SK-N-SH (cell line): Measurements from ENCODE around the gene HID1. TPM values are rescaled to one million over a fixed set of nuclear protein-coding genes. Genes with fewer than 3 reads are reported as not detected.

Source experiments
- CTCF ChIA-PET: fragments of 300-600, 350-600 bp; formaldehyde crosslinking; extraction: SDS; loops from one replicate; lab custom pipeline; 2021; lab: Yijun Ruan, JAX
- POLR2A ChIA-PET: fragments of 350-600 bp; sonication (Branson Sonifier 250); formaldehyde crosslinking; extraction: SDS; loops from one replicate; lab custom pipeline; 2020; ENCODE audit warnings: antibody characterized with exemption, inconsistent platforms; lab: Yijun Ruan, JAX
- DNase-seq: peaks from one replicate; pipeline ENCODE4 v3.0.0; 2012
- H2AFZ ChIP-seq: fragments of 200-600 bp; sonication (generic); 2 replicates; pipeline ENCODE4 v1.8.1; 2016; ENCODE audit warnings: antibody characterized with exemption, mild to moderate bottlenecking, low read depth
- H3F3A ChIP-seq: fragments of 200-600 bp; sonication (generic); replicated peaks from 2 replicates; pipeline ENCODE3; 2016; ENCODE audit warnings: antibody characterized with exemption, mild to moderate bottlenecking; ENCODE audit not compliant: insufficient read depth
- H3K27ac ChIP-seq, 2 experiments: fragments of 200-500 bp in 1 of 2; fragments of 200-600 bp in 1 of 2; sonication (Bioruptor generic) in 1 of 2; sonication (generic), shearing (Covaris generic) in 1 of 2; 2 replicates each; pipeline versions ENCODE4 v1.5.1 to v1.6.1; 2014 to 2016; ENCODE audit warnings: low read depth in 2 of 2, inconsistent platforms in 1 of 2, low read length in 1 of 2, mild to moderate bottlenecking in 1 of 2, mixed read lengths in 1 of 2
- H3K27me3 ChIP-seq: fragments of 200-600 bp; sonication (generic), shearing (Covaris generic); 2 replicates; pipeline ENCODE4 v1.6.1; 2016; ENCODE audit warnings: mixed run types; ENCODE audit not compliant: insufficient read depth
- H3K36me3 ChIP-seq, 2 experiments: fragments of 200-500 bp in 1 of 2; fragments of 200-600 bp in 1 of 2; sonication (Bioruptor generic) in 1 of 2; sonication (generic) in 1 of 2; replicated peaks in 1 of 2; 2 replicates each; pipeline versions ENCODE3 to v1.5.1; 2014 to 2016; ENCODE audit warnings: low read length in 1 of 2, mild to moderate bottlenecking in 1 of 2; ENCODE audit not compliant: insufficient read depth in 2 of 2, control insufficient read depth in 1 of 2
- H3K4me1 ChIP-seq, 2 experiments: fragments of 200-500 bp in 1 of 2; fragments of 200-600 bp in 1 of 2; sonication (Bioruptor generic) in 1 of 2; sonication (generic), shearing (Covaris generic) in 1 of 2; 2 replicates each; pipeline versions ENCODE4 v1.5.1 to v1.6.1; 2014 to 2016; ENCODE audit warnings: low read depth in 1 of 2, low read length in 1 of 2, mixed run types in 1 of 2; ENCODE audit not compliant: insufficient read depth in 2 of 2, control insufficient read depth in 1 of 2
- H3K4me2 ChIP-seq: fragments of 200-600 bp; sonication (generic), shearing (Covaris generic); 2 replicates; pipeline ENCODE4 v1.6.1; 2017; ENCODE audit warnings: mixed run types
- H3K4me3 ChIP-seq, 2 experiments: fragments of 200-500 bp in 1 of 2; fragments of 200-600 bp in 1 of 2; sonication (Bioruptor generic) in 1 of 2; sonication (generic), shearing (Covaris generic) in 1 of 2; 2 replicates each; pipeline versions ENCODE4 v1.5.1 to v1.8.1; 2014 to 2016; ENCODE audit warnings: low read depth in 2 of 2, inconsistent platforms in 1 of 2, low read length in 1 of 2, mild to moderate bottlenecking in 1 of 2, mixed read lengths in 1 of 2, moderate library complexity in 1 of 2
- H3K79me2 ChIP-seq: fragments of 200-600 bp; sonication (generic); 2 replicates; pipeline ENCODE4 v1.8.1; 2017; ENCODE audit warnings: mild to moderate bottlenecking; ENCODE audit not compliant: insufficient read depth
- H3K9ac ChIP-seq: fragments of 200-600 bp; sonication (generic); 2 replicates; pipeline ENCODE4 v1.6.1; 2017; ENCODE audit warnings: mixed run types
- H3K9me2 ChIP-seq: fragments of 200-600 bp; sonication (generic); 2 replicates; pipeline ENCODE4 v1.6.1; 2017; ENCODE audit warnings: mixed run types
- H3K9me3 ChIP-seq: fragments of 200-600 bp; sonication (generic); 2 replicates; pipeline ENCODE4 v1.6.1; 2017; ENCODE audit warnings: mixed run types, mild to moderate bottlenecking, moderate library complexity
- H4K20me1 ChIP-seq: fragments of 200-600 bp; sonication (generic); 2 replicates; pipeline ENCODE4 v1.6.1; 2017; ENCODE audit warnings: mild to moderate bottlenecking, mixed run types; ENCODE audit not compliant: insufficient read depth
- ELF1 ChIP-seq: IDR thresholded peaks from 2 replicates; pipeline ENCODE4 v1.4.0; 2012
- EP300 ChIP-seq, 2 experiments: IDR thresholded peaks; 2 replicates each; pipeline versions ENCODE4 v1.4.0 to v1.6.1; 2012; ENCODE audit warnings: borderline replicate concordance in 1 of 2, low read depth in 1 of 2, low read length in 1 of 2
- EZH2phosphoT487 ChIP-seq: fragments of 200-600 bp; sonication (generic); IDR thresholded peaks from 2 replicates; pipeline ENCODE4 v1.6.1; 2017; ENCODE audit warnings: low read depth, mixed run types, mild to moderate bottlenecking, antibody characterized with exemption, moderate library complexity, borderline replicate concordance
- FOSL2 ChIP-seq: IDR thresholded peaks from 2 replicates; pipeline ENCODE4 v1.4.0; 2012; ENCODE audit warnings: low read depth, mild to moderate bottlenecking, moderate library complexity, borderline replicate concordance
- FOXJ3 ChIP-seq: sonication (generic); formaldehyde crosslinking; IDR thresholded peaks from 2 replicates; pipeline ENCODE4 v1.5.1; 2020; ENCODE audit warnings: mild to moderate bottlenecking, missing genetic modification reagents
- FOXM1 ChIP-seq: IDR thresholded peaks from 2 replicates; pipeline ENCODE4 v1.4.0; 2012; ENCODE audit warnings: low read depth, mild to moderate bottlenecking
- GATA2 ChIP-seq: sonication (generic); formaldehyde crosslinking; IDR thresholded peaks from 2 replicates; pipeline ENCODE4 v1.5.0; 2020; ENCODE audit warnings: mild to moderate bottlenecking, missing genetic modification reagents
- IRF3 ChIP-seq: fragments of 150-350 bp; IDR thresholded peaks from 2 replicates; pipeline ENCODE4 v1.6.1; 2016; ENCODE audit warnings: mild to moderate bottlenecking, low read depth, low read length
- JUND ChIP-seq: IDR thresholded peaks from 2 replicates; pipeline ENCODE4 v1.4.0; 2012
- MXI1 ChIP-seq: IDR thresholded peaks from 2 replicates; pipeline ENCODE4 v1.6.1; 2012; ENCODE audit warnings: mild to moderate bottlenecking, low read depth, low read length, improper control_type of control experiment
- RAD21 ChIP-seq: IDR thresholded peaks from 2 replicates; pipeline ENCODE4 v1.6.1; 2012; ENCODE audit warnings: mild to moderate bottlenecking, low read length
- REST ChIP-seq: IDR thresholded peaks from 2 replicates; pipeline ENCODE4 v1.6.1; 2012; ENCODE audit warnings: mild to moderate bottlenecking, low read depth, low read length, moderate library complexity
- RXRA ChIP-seq: IDR thresholded peaks from 2 replicates; pipeline ENCODE4 v1.4.0; 2012; ENCODE audit warnings: low read depth, mild to moderate bottlenecking, borderline replicate concordance
- WGBS: methylation state at CpG from one replicate; pipeline ENCODE4 v1.1.6; 2017; ENCODE audit warnings: low lambda C conversion rate; 5-methylcytosine and 5-hydroxymethylcytosine counted together
- polyA plus RNA-seq, 3 experiments: library from polyadenylated mRNA; depleted of rRNA; stranded (reverse); fragments of >200 nt; gene quantifications; 2 replicates each; pipeline ENCODE4 v1.2.3, GENCODE V29; 2012
- TF ChIP-seq, protein P1 (sequence below): fragments of 200-600 bp; sonication (generic); IDR thresholded peaks from 2 replicates; pipeline ENCODE4 v1.6.1; 2017; ENCODE audit warnings: antibody characterized with exemption, mild to moderate bottlenecking, moderate library complexity

Gene HID1
- polyA plus RNA-seq, 1 of the 3 experiments (the other 2 are of a cell fraction) = 2.5 TPM

DNA sequence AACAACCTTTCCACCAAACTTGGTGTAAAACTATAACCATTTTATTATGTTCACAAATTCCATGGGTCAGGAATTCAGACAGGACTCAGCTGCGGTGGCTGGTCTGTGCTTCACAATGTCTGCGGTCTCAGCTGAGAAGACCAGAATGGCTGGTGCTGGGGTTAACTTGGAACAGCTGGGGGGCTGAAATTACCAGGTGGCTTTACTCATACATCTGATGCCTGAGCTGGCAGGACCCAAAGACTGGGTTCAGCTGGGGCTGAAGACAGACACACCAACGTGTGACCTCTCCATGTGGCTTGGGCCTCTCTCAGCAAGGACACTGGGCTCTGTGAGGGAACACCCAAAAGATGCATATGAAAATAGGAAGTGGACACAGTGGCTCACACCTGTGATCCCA is 5.7 kb upstream of the HID1 start:
- WGBS = 77% methylated on average over 3 of the region's 3 CpGs
- H3K9me2 ChIP-seq = no peaks in the 10 kb centered on the region
- peaks cover 3% of the 10 kb centered on the region; the same call in 1 of the 2 replicates for H3K79me2 ChIP-seq
- H3K36me3 ChIP-seq = no peaks in the 10 kb centered on the region
- peaks cover 11% of the 10 kb centered on the region for H3F3A ChIP-seq
- no peak overlapping the region for H3K4me3 ChIP-seq
- no peak overlapping the region for H3K4me2 ChIP-seq
- TF ChIP-seq FOSL2 (no peak), RAD21 (no peak)
- H3K4me1 ChIP-seq = peaks cover 5 to 8% of the 10 kb centered on the region in 2 experiments; a peak in 2 of 4 replicates
- H3K27me3 ChIP-seq = peaks cover 13% of the 10 kb centered on the region
- H4K20me1 ChIP-seq = no peaks in the 10 kb centered on the region
- no peaks in the 10 kb centered on the region for H3K9me3 ChIP-seq
- no peak for DNase-seq
- ChIA-PET POLR2A (no interaction called here), CTCF (interaction anchor here (0.6 to 12.5 kb wide), 5 partner anchors 9 to 192 kb away, joined by 3 to 219 read pairs (median 3); partner anchors contain the start of gene CDR2L)
- H3K27ac ChIP-seq = no peak overlapping the region
- no peak overlapping the region for H3K9ac ChIP-seq
- no peak overlapping the region for H2AFZ ChIP-seq

DNA sequence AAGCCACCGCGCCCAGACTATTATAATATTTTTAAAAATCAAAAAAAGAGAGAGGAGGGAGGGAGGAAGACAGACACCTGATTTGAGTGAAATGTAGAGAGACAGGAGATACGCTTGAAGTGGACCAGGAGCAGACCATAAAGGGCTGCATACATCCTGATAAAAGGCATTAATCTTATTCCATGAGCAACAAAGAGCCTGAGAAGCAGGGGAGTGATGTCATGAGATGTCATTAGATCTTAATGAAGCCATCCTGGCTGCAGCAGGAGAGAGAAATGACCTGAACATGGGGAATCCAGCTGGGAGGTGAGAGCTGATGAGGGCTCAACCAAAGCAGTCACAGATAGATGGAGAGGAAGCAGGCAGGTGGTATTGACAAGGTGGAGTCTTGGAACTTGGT is 5.2 kb upstream of the HID1 start:
- Histone ChIP-seq H3K79me2 (peaks cover 3% of the 10 kb centered on the region; the same call in 1 of the 2 replicates), H4K20me1 (no peaks in the 10 kb centered on the region), H3K27me3 (peaks cover 17% of the 10 kb centered on the region), H3K9ac (no peak overlapping the region), H3K27ac (no peak overlapping the region), H3K4me2 (no peak overlapping the region), H3K36me3 (no peaks in the 10 kb centered on the region), H3K4me1 (peaks cover 5 to 11% of the 10 kb centered on the region in 2 experiments; a peak in 2 of 4 replicates), H3K9me3 (no peaks in the 10 kb centered on the region), H3F3A (peaks cover 11% of the 10 kb centered on the region), H2AFZ (no peak overlapping the region), H3K9me2 (no peaks in the 10 kb centered on the region), H3K4me3 (no peak overlapping the region)
- ChIA-PET POLR2A (interaction anchor here (1.6 kb wide), 1 partner anchor 35 kb away, joined by 5 read pairs; the partner anchor contains the start of gene MRPL58), CTCF (interaction anchor here (1.0 to 12.5 kb wide), 3 partner anchors 10 to 128 kb away, joined by 3 to 219 read pairs (median 4); partner anchors contain the start of gene CDR2L)
- TF ChIP-seq MXI1 = no peak
- no peak for TF ChIP-seq RAD21
- no peak for TF ChIP-seq EP300 (IDR thresholded peaks at IDR 0.05; ENCODE audit: borderline replicate concordance in 1 of 2, low read depth in 1 of 2, low read length in 1 of 2)
- no peak for TF ChIP-seq IRF3
- TF ChIP-seq JUND = no peak
- 83% methylated on average over 3 of the region's 3 CpGs for WGBS
- DNase-seq = no peak

- 67% methylated on average over 4 of the region's 4 CpGs for WGBS
- ChIA-PET POLR2A (no interaction called here), CTCF (interaction anchor here (0.8 to 12.5 kb wide), 4 partner anchors 13 to 53 kb away, joined by 4 to 219 read pairs (median 42); partner anchors contain the start of genes CDR2L and USH1G)
- Histone ChIP-seq H4K20me1 (no peaks in the 10 kb centered on the region), H3K36me3 (no peaks in the 10 kb centered on the region), H3K4me3 (no peak overlapping the region), H3K9me2 (no peaks in the 10 kb centered on the region), H3K27me3 (peaks cover 26% of the 10 kb centered on the region), H3K9ac (no peak overlapping the region), H3F3A (peaks cover 5% of the 10 kb centered on the region), H2AFZ (no peak overlapping the region), H3K4me1 (peaks cover 0 to 13% of the 10 kb centered on the region in 2 experiments; a peak in 1 of 4 replicates), H3K79me2 (no peaks in the 10 kb centered on the region), H3K9me3 (no peaks in the 10 kb centered on the region), H3K27ac (no peak overlapping the region), H3K4me2 (no peak overlapping the region)
- DNase-seq = no peak
- TF ChIP-seq RXRA (no peak), FOXJ3 (CRISPR knock-in tag) (no peak), REST (no peak), FOXM1 (no peak), EZH2phosphoT487 (no peak), GATA2 (CRISPR knock-in tag) (no peak), ELF1 (no peak)
- TF ChIP-seq, protein P1, sequence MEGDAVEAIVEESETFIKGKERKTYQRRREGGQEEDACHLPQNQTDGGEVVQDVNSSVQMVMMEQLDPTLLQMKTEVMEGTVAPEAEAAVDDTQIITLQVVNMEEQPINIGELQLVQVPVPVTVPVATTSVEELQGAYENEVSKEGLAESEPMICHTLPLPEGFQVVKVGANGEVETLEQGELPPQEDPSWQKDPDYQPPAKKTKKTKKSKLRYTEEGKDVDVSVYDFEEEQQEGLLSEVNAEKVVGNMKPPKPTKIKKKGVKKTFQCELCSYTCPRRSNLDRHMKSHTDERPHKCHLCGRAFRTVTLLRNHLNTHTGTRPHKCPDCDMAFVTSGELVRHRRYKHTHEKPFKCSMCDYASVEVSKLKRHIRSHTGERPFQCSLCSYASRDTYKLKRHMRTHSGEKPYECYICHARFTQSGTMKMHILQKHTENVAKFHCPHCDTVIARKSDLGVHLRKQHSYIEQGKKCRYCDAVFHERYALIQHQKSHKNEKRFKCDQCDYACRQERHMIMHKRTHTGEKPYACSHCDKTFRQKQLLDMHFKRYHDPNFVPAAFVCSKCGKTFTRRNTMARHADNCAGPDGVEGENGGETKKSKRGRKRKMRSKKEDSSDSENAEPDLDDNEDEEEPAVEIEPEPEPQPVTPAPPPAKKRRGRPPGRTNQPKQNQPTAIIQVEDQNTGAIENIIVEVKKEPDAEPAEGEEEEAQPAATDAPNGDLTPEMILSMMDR = no peak
These were observed 3.4 kb upstream of the HID1 start for GRCh38 chr17:74975943-74976342.
